Cerebellar nuclear complex (tissue), 1 donor: ENCODE measurements around the gene LSAMP.

ENCODE experiments used
- DNase-seq, 2 experiments: peaks; one replicate each; lab custom pipeline; 2025; lab: John Stamatoyannopoulos, UW

Gene LSAMP

GRCh38 chr3:116164039-116164438 is 281.2 kb downstream of the LSAMP start:
- no peak for DNase-seq

GRCh38 chr3:116161575-116162525 is 283.4 kb downstream of the LSAMP start:
- DNase-seq: no peak

GRCh38 chr3:116160594-116160993 is 284.7 kb downstream of the LSAMP start:
- DNase-seq: no peak

GRCh38 chr3:116155841-116156240 is 289.4 kb downstream of the LSAMP start:
- no peak for DNase-seq

- no peak for DNase-seq
These were observed 290.9 kb downstream of the LSAMP start for GRCh38 chr3:116154389-116154788.

GRCh38 chr3:116153174-116153573 is 292.1 kb downstream of the LSAMP start:
- DNase-seq: no peak

GRCh38 chr3:116150655-116151167 is 294.6 kb downstream of the LSAMP start:
- DNase-seq: no peak

- DNase-seq: no peak
These were observed 296.1 kb downstream of the LSAMP start for GRCh38 chr3:116148881-116149851.

- DNase-seq: no peak
These were observed 299.7 kb downstream of the LSAMP start for GRCh38 chr3:116145613-116146012.

- no peak for DNase-seq
These were observed 303.6 kb downstream of the LSAMP start for GRCh38 chr3:116141724-116142123.

- DNase-seq: no peak
These were observed 305.1 kb downstream of the LSAMP start for GRCh38 chr3:116140100-116140689.

- DNase-seq: no peak
These were observed 305.6 kb downstream of the LSAMP start for GRCh38 chr3:116139641-116140040.

GRCh38 chr3:116135457-116136085 is 309.7 kb downstream of the LSAMP start:
- peak in 1 of 2 experiments; percentile 33 for DNase-seq

- DNase-seq: peak in 1 of 2 experiments; percentile 57
These were observed 315.9 kb downstream of the LSAMP start for GRCh38 chr3:116129187-116129946.

GRCh38 chr3:116127464-116127863 is 317.8 kb downstream of the LSAMP start:
- no peak for DNase-seq

GRCh38 chr3:116124166-116124565 is 321.1 kb downstream of the LSAMP start:
- no peak for DNase-seq

- DNase-seq: no peak
These were observed 326.7 kb downstream of the LSAMP start for GRCh38 chr3:116118475-116119169.

GRCh38 chr3:116114586-116114985 is 330.7 kb downstream of the LSAMP start:
- DNase-seq: no peak

- DNase-seq: no peak
These were observed 332.6 kb downstream of the LSAMP start for GRCh38 chr3:116112696-116113095.

- DNase-seq: no peak
These were observed 333.5 kb downstream of the LSAMP start for GRCh38 chr3:116111765-116112164.
